HG03196 (cell line): ENCODE data around the gene JRKL.

ENCODE experiments used
- ATAC-seq: cut with Tn5 transposase; IDR thresholded peaks from one replicate; pipeline ENCODE4 v1.9.1; 2021; ENCODE audit not compliant: unreplicated experiment

Gene JRKL

DNA sequence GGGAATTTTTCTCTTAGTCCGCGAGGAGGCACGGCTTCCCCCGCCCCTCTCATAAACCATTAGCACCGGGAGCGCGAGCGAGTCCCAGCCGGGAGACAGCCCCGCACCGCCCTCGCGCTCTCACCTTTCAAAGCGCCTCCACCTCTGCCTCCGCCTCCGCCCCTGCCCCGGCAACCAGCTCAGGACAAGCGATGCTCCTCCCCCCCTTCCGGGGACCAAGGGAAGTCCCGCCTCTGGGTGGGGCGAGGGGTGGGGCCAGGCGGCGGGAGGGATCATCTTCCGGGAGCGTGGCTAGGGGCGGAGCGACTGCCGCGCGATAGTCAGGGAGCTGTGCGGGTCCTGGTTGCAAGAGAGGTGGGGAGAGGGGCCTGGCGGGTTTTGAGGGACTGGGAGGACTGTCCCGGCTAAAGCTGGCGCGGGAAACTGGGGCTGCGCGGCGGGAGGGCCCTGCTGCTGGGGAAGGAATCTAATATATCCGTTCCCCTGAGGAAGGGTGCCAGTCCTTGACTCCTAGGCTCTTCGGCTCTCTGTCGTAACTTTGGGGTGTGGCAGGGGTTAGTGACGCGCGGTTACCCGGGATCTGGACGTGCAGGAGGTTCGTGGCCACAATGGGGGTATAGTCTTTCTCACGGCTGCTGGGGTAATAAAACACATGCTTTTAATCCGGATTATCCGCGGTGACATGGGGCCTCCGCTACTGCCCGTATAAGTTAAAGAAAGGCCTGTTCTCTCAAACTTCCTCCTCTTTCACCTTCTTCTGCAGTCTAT lies at the start of gene JRKL, which contains the start of gene CCDC82:
Gene JRKL, plus strand, starts transcription at position 294 of the 768 bp plus-strand sequence. CDS start 637 bp downstream, outside the sequence.
Gene CCDC82, minus strand, starts transcription at position 193 of the 768 bp plus-strand sequence. CDS start 5,165 bp downstream, outside the sequence.
- ATAC-seq, result peak; percentile 94

DNA sequence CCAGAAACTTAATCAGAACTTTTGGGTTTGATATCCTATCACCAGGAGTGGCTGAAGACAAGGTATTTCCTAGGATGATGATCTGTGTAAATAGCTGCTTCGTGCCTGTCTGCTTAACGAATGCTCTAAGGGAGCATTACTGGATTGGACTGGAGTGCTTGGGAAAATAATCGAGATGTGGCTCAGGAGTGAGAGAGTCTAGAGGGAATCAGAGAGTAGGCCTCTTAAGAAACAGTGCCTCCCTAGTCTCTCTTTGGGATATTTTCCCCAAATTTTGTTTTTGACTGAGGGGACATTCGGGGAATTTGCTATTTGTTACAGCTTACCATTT lies 49.3 kb upstream of the JRKL start:
- ATAC-seq, result no peak

DNA sequence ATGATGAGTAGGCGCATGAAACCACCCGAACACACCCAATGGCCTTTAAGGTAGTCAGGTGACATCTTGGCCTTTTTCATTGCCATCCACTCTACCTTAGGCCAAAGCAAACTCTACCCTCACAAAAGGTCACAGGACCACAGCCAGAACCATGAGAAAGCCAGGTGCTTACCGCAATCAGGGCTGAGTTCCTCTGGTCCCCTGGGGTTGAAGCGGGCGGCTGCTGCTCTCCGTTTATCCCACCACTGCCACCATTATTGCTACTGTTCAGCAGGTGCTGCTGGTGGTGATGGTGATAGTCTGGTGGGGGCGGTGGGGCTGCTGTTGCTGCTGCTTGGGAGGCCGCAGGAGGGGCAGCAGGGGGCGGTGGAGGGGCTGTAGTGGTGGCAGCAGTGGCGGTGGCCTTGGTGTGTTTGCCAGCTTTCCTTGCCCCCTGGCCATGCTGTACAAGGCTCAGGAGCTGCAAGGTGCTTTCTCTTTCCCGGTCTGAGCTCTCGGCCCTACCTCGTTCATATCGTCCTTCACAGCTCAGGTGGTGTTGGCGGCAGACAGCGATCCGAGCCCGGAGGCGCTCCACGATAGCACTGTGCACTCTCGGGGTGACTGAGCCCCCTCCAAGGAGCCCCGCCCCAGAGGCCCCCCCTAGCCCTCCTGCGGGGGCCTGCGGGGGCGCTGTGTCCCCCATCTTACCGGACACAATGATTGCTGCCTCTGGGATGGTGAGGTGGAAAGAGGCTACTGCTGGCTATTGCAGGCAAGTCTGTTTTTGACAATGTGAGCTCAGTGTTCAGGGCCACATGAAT lies 48.4 kb upstream of the JRKL start:
- ATAC-seq, result peak; percentile 34

DNA sequence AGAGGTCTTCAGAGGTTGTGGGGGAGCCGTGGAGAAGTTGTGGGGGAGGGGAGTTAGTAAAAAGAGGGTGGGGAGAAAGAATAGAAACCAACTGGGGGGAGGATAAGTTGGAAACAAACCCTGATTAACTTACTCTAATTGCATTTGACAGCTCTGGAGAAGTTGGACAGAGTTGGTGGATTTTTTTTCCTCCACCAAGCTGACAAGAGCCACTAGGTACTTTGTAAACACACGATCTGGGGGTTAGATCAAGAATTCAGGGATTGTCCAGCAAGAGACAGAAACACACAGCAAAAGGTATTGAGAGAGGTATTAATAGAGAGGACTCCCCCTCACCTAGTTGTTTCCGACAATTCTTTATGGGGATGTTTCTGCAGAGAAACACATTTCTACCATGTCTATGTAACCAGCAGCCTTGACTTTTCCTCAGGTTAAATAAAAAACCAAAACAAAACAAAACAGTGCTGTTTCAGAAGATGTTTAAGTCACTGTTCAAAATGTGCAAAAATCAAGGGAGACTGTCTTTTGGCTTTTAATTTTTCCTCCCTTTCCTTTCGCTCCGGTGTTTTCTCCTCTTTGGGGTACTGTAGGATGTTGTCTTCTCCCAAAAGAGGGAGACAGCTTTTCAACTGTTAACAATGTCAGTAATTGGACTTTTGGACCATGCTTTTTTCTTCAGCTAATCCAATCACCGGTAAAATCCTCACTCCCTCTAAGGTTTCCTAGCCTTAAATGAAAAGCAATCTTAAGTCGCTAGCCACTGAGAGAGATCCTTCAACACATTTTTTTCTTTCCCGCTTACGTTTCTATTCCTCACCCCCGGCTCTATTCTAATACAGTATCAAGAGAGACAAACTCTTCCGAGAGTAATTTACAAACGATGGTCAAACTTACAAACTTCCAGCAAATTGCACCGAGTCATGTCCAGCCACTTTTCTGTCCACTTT lies 47.5 kb upstream of the JRKL start:
- ATAC-seq, result no peak

GRCh38 chr11:96342961-96343711 lies 46.7 kb upstream of the JRKL start, which contains the start of gene MAML2:
MAML2 (minus strand) TSS chr11:96343195; CDS start chr11:96341895, 1,300 bp downstream.
- peak; percentile 81 for ATAC-seq

DNA sequence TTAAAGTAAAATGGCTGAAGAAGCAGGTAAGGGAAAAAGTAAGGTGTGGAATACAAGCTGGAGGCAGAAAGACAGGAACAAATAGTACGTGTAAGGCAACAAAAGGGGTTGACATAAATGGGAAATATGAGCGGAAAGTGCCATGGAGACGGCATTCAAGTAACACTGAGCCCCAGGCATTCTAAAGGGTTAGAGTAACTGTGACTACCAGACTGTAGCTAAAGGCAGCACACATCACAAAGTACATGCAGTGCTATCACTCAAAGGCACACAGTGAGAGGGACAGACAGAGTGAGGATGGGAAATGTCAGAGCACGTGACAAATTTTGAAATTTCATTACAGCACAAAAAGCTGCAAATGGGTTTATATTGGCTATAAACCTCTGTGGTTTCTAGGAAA lies 33.0 kb upstream of the JRKL start:
- ATAC-seq, result no peak

DNA sequence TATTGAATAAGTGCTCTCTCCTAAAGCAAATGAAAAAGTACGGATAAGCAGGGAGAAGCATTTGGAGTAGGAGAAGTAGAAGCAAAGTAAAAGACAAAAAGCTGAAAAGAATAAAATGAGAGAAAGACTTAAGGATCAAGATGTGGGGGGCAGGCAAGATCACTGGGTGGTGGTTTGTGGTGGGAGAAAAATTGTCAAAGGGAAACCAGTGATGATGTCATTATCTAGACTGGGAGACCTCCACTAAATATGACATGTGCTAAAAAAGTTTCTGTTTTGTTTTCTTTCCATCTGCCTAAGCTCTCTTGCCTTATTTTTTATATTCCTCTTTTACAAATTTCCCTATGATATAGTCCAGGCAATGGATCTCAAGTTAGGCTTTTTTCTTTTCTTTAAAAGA lies 32.0 kb upstream of the JRKL start:
- ATAC-seq, result no peak

DNA sequence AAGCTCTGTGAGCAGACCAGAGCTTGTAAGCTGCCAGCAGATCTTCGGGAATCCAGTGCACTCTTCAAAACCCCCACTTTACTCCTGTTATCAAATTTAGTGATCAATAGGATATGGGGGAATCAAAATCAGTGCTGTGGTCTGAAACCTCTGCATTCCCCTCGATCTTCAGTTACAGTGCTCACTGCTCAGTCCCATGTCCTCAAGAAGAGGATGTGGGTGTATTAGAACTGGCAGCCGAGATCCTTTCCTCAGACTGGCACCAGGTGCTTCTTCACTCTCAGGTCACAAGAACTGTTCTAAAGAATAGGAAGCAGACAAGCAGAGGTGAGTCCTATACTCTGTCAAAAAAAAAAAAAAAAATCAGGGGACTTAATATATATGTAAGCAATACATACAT lies 31.5 kb upstream of the JRKL start:
- no peak for ATAC-seq

GRCh38 chr11:96361778-96362177 lies 28.0 kb upstream of the JRKL start:
- no peak for ATAC-seq

DNA sequence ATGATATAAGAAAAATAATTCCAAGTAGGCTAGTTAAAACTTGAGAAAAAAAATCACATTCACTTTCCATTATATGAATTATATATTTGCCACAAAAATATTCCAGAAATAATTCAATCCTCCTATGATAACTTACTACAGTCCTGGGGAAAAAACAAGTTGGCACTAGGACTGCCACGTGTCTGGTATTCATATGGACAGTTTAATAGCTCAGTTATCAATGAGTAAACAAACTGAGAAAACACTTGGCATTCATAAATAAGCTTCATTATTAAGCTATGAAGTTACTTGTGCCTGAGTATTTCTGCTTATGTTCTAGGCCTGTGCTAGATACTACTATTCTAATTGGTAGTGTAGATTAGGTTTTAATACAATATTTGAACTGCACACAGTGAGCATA lies 24.3 kb upstream of the JRKL start:
- no peak for ATAC-seq

DNA sequence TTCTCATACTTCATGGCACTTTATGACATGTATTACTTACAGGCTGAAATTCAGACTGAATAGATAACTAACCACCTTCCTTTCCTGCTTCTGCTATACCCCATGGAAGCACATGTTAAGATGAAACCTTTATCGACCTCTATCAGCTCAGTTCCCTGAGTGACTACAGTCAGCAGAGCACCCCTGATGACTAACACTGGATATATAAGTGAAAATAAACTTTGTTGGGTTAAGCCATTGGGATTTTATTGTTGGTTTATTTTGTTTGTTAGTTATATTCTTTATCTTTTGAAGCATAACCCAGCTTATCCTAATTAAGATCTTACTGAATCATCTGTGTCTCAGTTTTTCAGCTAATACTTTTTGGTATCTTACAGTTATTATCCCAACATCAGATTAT lies 23.8 kb upstream of the JRKL start:
- ATAC-seq, result no peak

DNA sequence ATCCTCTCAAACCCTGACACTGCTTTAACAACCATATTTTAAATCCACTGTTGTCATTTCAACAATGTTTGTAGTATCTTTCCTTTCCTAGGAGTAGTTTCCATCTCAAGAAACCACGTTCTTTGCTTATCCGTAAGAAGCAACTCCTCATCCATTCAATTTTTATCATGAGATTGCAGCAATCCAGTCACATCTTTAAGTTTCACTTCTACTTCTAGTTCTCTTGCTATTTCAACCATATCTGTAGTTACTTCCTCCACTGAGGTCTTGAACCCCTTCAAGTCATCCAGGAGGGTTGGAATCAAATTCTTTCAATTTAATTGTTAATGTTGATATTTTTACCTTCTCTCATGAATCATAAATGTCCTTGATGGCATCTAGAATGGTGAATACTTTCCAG lies 22.5 kb upstream of the JRKL start:
- ATAC-seq, result no peak

DNA sequence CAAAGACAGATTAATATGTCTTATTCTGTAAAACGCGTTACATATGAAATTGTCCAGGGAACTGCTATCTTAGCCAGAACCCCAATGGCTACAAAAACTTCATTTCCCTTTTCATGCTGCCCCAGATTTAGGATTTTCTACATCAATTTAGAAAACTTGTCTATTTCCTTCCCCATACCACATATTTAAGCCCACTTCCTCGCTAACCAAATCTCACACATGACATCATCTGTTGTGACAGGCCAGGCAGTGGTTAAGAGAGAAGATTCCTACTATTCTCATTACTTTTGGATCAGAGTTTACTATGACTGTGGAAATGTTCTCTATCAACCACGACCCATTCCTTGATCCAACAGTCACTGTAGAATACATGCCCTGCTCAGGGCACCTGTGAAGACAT lies 16.0 kb upstream of the JRKL start:
- no peak for ATAC-seq

- no peak for ATAC-seq
Observed at GRCh38 chr11:96376796-96377195, 13.0 kb upstream of the JRKL start.

- ATAC-seq, result no peak
Observed at GRCh38 chr11:96384156-96384555, 5.7 kb upstream of the JRKL start.

- ATAC-seq, result no peak
Observed at GRCh38 chr11:96385187-96385586, 4.6 kb upstream of the JRKL start.

DNA sequence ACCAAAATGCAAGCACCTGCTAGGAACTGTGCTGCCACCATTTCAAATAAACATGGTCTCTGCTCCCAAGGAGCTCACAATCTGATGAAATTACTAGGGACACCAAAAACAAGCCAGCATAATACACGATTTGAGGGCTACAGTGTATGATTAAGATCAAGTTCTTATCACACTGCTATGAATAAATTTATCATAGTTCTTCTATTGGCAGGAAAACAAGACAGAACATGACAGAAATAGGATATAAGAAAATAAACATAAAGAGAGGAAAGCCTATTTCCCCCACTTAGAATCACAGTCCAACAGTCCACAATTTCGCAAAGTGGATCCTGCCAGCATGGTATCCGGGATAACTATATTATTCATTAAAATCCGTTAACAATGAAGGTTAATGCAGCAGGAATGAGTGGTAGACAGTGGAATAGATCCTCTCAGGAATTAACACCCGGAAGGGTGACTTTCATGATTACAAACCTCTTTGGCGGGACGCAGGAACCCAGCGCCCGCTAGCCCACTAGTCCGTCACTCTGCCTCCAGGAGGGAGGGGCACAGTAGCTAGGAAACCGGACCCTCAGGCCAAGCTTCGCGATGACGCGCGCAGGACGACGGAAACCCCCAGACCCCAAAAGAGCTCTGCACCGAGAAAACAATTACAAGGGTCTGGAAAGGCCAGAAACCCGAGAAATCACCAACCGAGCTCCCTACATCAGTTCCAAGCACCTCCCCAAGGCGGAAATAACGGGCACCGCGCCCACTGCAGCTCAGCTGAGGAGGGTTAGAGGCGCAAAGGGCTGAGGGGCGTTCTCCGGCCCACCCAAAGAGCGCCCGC lies 708 bp upstream of the JRKL start:
- peak; percentile 53 for ATAC-seq

DNA sequence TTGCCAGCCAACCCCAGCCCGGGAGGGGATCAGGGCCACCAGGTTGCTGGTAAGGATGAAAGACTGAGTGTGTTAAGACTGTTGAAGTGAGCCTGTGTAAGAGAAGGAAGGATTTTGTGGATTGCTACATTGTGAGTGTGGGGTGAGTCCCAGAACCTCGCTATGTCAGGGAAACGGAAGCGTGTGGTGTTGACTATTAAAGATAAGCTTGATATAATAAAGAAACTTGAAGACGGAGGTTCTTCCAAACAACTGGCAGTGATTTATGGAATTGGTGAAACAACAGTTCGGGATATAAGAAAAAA lies 627 bp downstream of the JRKL start:
- ATAC-seq, result peak; percentile 0

GRCh38 chr11:96391698-96392307 lies 2.0 kb downstream of the JRKL start:
- no peak for ATAC-seq
